OCI-M2 (cell line): ENCODE data around the gene PUS3.
"Not testable (repeated sequence)": the region's sequence is repeated elsewhere in the genome, so short reads cannot be mapped to it uniquely, and the experiment has no call there.

Experiments
- DNase-seq: peaks from one replicate; lab custom pipeline; 2025; ENCODE audit not compliant: unreplicated experiment; lab: John Stamatoyannopoulos, UW

The PUS3 gene

DNA sequence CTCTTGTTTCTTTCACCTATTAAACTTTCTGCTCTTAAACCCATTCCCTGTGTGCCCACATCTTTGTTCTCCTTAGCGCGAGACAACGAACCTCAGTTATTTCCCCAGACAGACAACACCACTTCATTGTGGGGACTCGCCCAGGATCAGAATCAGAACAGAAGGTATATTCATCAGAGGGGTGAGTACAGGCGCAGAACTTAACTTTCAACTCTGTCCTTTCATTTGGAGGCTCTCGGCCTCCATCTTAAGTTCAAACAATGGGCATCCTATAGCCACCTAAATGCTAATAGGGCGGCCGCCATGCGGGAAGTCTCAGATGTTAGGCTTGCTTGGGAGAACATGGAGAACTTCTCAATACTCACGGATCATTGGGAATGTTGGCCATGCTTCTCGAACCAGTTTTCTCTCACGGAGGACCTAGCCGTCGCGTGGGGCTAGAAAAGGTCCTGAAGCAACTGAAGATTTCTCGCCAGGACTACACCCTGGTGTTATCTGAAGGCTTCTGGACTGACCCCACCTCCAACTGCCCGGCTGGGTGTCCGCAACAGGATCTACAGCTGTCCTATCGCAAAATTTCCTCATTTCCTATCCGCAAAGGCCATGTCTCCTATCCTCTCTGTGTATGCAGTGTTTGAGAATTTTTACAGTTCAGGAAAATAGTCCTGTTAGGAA lies 29.0 kb downstream of the PUS3 start:
- no peak for DNase-seq

DNA sequence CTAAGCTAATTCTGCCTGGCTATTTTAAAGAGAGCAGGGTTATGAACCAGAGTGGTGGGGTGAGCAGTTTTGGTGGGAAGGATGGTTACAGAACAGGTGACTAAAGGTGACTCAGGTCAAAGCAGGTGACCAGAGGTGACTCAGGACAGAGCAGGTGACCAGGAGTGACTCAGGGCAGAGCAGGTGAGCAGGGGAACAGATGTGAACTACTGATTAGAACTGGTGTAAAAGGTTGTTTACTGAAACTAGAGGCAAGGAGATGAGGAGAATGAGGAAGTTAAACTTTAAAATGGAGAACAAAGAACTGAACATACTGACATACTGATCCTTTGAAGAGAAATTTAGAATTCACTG lies 30.9 kb downstream of the PUS3 start:
- no peak for DNase-seq

DNA sequence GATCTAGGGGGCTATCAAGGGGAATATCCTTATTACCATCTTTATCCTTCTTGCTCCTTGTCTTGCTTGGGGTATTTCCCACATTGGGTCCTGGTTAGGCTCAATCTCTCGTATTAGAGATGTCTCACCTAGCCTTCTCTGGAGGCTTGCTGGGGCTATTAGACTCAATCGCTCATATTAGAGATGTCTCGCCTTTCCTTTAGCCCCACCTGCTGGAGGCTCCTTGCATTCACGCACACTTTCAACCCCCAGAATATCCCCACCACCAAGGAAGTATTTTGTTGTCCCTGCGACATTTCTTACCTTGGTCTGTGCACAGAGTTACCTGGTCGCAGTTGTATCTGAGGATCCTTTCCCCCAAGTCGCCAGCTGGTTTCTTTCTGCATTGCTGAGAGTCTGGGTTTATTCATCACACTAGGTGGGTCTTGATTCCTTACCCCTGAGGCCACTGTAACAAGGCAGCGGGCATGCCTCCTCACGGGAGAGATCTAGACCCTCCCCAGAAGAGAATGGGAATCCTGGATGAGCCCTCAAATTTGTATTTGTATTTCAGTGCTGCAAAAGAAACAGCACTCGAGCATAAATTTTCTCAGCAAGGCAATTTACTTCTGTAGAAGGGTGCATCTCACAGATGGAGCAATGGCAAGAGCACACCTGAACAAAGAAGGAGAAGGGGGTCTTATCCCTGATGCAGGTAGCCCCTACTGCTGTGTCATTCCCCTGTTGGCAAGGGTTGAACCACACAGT lies 31.4 kb downstream of the PUS3 start:
- DNase-seq, result no peak

DNA sequence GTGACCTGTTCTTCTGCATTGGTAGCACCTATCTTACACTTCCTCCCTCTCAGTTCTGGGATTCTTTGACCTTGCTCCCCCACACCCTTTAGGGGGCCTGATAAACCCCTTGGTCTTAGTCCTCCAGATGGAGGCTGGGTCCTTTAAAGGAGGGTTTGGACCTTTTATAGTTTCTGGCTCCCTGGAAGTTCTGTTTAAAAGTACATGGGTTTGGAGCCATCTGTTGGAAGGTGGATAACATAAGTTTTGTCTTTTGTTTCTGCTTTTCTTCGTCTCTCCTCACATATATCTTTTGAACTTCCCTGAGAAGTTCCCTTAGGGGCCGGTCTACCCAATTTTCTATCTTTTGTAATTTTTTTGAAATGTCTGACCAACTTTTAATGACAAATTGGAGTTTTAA lies 33.5 kb downstream of the PUS3 start:
- no peak for DNase-seq

DNA sequence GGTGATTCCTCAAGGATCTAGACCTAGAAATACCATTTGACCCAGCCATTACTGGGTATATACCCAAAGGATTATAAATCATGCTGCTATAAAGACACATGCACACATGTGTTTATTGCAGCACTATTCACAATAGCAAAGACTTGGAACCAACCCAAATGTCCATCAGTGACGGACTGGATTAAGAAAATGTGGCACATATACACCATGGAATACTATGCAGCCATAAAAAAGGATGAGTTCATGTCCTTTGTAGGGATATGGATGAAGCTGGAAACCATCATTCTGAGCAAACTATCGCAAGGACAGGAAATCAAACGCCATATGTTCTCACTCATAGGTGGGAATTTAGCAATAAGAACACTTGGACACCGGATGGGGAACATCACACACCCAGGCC lies 37.7 kb downstream of the PUS3 start:
- not testable (repeated sequence) for DNase-seq

DNA sequence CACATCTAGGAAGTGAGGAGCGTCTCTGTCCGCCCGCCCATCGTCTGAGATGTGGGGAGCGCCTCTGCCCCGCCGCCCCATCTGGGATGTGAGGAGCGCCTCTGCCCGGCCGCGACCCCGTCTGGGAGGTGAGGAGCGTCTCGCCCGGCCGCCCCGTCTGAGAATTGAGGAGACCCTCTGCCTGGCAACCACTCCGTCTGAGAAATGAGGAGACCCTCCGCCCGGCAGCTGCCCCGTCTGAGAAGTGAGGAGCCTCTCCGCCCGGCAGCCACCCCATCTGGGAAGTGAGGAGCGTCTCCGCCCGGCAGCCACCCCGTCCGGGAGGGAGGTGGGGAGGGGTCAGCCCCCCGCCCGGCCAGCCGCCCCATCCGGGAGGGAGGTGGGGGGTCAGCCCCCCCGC lies 40.2 kb downstream of the PUS3 start:
- DNase-seq, result not testable (repeated sequence)

DNA sequence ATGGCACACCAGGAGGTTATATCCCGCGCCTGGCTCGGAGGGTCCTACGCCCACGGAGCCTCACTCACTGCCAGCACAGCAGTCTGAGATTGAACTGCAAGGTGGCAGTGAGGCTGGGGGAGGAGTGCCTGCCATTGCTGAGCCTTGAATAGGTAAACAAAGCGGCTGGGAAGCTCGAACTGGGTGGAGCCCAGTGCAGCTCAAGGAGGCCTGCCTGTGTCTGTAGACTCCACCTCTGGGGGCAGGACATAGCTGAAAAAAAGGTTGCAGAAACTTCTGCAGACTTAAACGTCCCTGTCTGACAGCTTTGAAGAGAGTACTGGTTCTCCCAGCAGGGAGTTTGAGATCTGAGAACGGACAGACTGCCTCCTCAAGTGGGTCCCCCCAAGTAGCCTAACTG lies 45.3 kb downstream of the PUS3 start:
- DNase-seq, result not testable (repeated sequence)

DNA sequence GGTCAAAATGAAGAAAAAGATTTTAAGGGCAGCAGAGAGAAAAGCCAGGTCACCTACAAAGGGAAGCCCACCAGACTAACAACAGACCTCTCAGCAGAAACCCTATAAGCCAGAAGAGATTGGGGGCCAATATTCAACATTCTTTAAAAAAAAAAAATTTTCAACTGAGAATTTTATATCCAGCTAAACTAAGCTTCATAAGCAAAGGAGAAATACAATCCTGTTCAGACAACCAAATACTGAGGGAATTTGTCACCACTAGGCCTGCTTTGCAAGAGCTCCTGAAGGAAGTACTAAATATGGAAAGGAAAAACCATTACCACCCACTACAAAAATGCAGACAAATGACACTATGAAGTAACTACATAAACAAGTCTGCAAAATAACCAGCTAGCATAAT lies 56.8 kb downstream of the PUS3 start:
- no peak for DNase-seq
